Sigmoid colon (tissue), 4 donors: ENCODE results near the gene JAKMIP1.

Experiments used
- EP300 ChIP-seq, 4 donors: sonication (generic); formaldehyde crosslinking; IDR thresholded peaks; one replicate each; pipeline ENCODE4 v1.6.1; 2017; ENCODE audit warnings: antibody characterized with exemption in 4 of 4
- POLR2A ChIP-seq, 2 donors: fragments of 450-650 bp; IDR thresholded peaks; one replicate each; pipeline ENCODE4 v1.6.1; 2016; ENCODE audit warnings: antibody characterized with exemption in 2 of 2, mild to moderate bottlenecking in 2 of 2, moderate library complexity in 2 of 2
- TF ChIP-seq, protein P1 (sequence below), 4 experiments: fragments of 450-650 bp in 3 of 4; fragments of 200-600 bp in 1 of 4; IDR thresholded peaks; one replicate each; pipeline ENCODE4 v1.5.1; 2016 to 2019; ENCODE audit warnings: antibody characterized with exemption in 4 of 4, mild to moderate bottlenecking in 3 of 4, moderate library complexity in 2 of 4

DNA sequence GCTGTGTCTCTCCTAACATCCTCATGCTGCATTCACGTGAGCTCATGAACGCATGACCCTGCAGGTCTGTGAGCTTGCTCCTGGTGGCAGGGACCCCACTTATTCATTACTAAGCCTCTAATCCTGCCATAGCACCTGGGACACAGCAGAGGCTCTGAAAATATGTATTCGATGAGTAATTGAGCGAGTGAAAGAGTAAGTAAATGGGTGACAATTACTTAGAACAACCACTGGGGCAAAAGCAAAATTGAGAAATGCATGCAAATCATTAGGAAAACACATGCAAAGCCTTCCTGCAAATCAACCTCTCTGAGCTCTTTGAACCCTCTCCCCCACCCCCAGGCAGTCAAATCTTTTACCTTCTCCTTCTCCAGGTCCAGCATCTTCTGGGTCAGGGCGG lies 158.5 kb downstream of the JAKMIP1 start:
- TF ChIP-seq, protein P1, sequence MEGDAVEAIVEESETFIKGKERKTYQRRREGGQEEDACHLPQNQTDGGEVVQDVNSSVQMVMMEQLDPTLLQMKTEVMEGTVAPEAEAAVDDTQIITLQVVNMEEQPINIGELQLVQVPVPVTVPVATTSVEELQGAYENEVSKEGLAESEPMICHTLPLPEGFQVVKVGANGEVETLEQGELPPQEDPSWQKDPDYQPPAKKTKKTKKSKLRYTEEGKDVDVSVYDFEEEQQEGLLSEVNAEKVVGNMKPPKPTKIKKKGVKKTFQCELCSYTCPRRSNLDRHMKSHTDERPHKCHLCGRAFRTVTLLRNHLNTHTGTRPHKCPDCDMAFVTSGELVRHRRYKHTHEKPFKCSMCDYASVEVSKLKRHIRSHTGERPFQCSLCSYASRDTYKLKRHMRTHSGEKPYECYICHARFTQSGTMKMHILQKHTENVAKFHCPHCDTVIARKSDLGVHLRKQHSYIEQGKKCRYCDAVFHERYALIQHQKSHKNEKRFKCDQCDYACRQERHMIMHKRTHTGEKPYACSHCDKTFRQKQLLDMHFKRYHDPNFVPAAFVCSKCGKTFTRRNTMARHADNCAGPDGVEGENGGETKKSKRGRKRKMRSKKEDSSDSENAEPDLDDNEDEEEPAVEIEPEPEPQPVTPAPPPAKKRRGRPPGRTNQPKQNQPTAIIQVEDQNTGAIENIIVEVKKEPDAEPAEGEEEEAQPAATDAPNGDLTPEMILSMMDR (IDR thresholded peaks at IDR 0.05): no peak
- TF ChIP-seq EP300 (IDR thresholded peaks at IDR 0.05) (no peak), POLR2A (IDR thresholded peaks at IDR 0.05) (no peak)
